Measurements from ENCODE around the gene ANP32B.

ANP32B gene

DNA sequence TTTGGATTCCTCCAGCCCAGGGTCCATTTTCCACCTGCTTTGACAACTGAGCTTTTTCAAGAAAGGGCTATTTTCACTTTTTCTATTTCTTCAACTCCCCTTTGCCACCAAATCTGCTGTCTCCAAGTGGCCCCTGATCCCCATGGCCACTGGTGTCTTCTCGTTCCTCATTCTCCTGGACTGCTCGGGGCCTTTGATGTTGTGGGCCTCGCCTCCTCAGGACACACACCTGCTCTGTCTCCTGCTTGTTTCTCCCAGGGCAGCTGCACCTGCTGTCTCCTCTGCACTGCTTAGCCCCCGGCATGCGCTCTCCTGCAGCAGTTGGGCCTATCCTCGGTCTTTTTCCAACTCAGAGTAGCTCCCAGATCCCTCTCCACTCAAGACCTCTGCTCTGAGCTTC, 57.1 kb downstream of the ANP32B start:
- H3K4me3 ChIP-seq (ENCODE audit: low read depth, low read length), result peak overlapping the region; percentile 35
- DNase-seq (ENCODE audit: low read depth), result no peak

DNA sequence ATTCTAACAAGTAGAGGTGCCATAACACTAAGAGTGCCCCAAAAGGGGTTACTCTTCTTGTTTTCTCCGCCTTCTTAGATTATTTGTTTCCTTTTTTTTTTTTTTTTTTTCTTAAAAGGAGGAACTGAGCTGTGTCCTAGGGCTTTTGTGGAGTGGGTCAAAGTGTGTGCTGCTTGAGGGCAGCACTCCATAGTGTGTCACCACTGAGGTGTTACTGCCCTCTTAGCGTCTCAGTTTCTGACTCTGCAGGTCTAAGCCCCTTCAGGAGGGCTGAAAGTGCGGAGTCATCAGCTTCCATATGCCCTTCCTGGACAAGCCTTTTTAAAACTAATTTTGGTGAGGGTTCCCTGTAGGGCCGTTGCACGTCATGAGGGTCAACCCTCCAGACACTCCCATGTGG, 60.8 kb downstream of the ANP32B start:
- H3K4me3 ChIP-seq (ENCODE audit: low read depth, low read length), result no peak overlapping the region
- TF ChIP-seq, protein P1, sequence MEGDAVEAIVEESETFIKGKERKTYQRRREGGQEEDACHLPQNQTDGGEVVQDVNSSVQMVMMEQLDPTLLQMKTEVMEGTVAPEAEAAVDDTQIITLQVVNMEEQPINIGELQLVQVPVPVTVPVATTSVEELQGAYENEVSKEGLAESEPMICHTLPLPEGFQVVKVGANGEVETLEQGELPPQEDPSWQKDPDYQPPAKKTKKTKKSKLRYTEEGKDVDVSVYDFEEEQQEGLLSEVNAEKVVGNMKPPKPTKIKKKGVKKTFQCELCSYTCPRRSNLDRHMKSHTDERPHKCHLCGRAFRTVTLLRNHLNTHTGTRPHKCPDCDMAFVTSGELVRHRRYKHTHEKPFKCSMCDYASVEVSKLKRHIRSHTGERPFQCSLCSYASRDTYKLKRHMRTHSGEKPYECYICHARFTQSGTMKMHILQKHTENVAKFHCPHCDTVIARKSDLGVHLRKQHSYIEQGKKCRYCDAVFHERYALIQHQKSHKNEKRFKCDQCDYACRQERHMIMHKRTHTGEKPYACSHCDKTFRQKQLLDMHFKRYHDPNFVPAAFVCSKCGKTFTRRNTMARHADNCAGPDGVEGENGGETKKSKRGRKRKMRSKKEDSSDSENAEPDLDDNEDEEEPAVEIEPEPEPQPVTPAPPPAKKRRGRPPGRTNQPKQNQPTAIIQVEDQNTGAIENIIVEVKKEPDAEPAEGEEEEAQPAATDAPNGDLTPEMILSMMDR (IDR thresholded peaks at IDR 0.05; ENCODE audit: insufficient read depth, low read depth, low read length, missing control alignments), result no peak
- no peak for DNase-seq (ENCODE audit: low read depth)

More for the DNA sequence above, 57.1 kb downstream of the ANP32B start:
- TF ChIP-seq, protein P1 (IDR thresholded peaks at IDR 0.05; ENCODE audit: insufficient read depth, low read depth, low read length, missing control alignments), result no peak

DNA sequence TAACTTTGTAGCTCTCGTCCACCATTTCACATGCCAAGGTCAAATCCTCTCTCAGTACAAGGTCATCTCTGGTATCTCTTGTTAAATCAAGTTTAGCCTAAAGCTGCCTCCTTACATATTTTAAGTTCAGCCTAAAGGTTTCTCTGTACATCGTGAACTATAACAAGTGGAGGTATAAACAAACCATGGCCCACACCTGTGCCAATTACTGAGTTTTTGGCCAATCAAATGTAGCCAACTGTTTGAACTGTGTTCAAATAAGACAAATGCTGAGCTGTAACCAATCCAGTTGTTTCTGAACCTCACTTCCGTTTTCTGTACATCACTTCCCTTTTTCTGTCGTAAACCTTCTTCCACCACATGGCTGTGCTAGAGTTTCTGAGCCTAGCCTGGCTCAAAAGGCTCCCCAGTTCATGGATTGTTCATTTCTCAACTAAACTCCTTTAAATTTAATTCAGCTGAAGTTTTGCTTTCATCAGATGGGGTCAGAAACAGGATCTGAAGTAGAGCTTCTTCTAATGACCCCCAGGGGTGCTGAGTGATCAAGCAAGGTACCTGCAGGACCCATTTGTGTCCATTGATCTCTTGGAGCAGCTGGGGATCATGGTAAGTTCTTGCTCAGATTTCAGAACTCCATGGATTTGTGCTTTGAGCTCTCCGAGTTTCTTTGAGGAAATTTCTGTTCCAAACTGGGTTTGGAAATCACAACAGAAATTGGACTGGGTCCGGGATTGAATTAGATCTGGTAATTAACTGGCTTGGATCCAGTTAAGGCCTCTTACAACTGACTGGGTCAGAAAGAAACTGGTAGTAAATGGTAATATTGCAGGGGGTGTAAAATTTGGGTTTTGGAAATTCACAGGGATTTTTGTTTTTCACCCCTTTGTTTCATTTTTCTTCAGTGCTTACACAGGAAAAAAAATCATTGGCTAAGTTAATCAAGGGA, 62.4 kb downstream of the ANP32B start:
- peak; percentile 91 for DNase-seq (ENCODE audit: low read depth)
- TF ChIP-seq, protein P1 (IDR thresholded peaks at IDR 0.05; ENCODE audit: insufficient read depth, low read depth, low read length, missing control alignments), result no peak
- H3K4me3 ChIP-seq (ENCODE audit: low read depth, low read length), result peak overlapping the region; percentile 91

DNA sequence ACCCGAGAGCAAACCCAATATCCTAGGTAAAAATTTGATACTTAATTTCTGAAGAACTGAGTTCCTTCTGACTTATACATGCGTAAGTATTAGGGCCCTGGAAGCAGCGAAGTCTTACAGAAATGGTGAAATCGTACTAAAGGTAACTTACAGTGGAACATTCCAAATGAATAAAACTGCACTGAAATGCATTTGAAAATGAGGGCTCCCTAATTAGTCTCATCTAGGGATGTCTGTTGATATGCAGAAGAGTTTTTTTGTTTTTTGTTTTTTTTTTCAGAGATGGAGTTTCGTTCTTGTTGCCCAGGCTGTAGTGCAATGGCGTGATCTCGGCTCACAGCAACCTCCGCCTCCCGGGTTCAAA, 63.0 kb downstream of the ANP32B start:
- TF ChIP-seq, protein P1 (IDR thresholded peaks at IDR 0.05; ENCODE audit: insufficient read depth, low read depth, low read length, missing control alignments), result no peak
- H3K4me3 ChIP-seq (ENCODE audit: low read depth, low read length), result peak overlapping the region; percentile 91
- no peak for DNase-seq (ENCODE audit: low read depth)

DNA sequence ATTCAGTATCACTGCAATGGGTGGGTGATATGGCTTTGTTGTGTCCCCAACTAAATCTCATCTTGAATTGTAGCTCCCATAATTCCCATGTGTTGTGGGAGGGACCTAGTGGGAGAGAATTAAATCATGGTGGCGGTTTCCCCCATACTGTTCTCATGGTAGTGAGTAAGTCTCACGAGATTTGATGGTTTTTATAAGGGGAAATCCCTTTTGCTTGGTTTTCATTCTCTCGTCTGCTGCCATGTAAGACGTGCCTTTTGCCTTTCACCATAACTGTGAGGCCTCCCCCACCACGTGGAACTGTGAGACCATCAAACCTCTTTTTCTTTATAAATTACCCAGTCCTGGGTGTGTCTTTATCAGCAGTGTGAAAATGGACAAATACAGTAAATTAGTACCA, 63.9 kb downstream of the ANP32B start:
- TF ChIP-seq, protein P1 (IDR thresholded peaks at IDR 0.05; ENCODE audit: insufficient read depth, low read depth, low read length, missing control alignments), result no peak
- H3K4me3 ChIP-seq (ENCODE audit: low read depth, low read length), result peak overlapping the region; percentile 91
- DNase-seq (ENCODE audit: low read depth), result peak; percentile 33

DNA sequence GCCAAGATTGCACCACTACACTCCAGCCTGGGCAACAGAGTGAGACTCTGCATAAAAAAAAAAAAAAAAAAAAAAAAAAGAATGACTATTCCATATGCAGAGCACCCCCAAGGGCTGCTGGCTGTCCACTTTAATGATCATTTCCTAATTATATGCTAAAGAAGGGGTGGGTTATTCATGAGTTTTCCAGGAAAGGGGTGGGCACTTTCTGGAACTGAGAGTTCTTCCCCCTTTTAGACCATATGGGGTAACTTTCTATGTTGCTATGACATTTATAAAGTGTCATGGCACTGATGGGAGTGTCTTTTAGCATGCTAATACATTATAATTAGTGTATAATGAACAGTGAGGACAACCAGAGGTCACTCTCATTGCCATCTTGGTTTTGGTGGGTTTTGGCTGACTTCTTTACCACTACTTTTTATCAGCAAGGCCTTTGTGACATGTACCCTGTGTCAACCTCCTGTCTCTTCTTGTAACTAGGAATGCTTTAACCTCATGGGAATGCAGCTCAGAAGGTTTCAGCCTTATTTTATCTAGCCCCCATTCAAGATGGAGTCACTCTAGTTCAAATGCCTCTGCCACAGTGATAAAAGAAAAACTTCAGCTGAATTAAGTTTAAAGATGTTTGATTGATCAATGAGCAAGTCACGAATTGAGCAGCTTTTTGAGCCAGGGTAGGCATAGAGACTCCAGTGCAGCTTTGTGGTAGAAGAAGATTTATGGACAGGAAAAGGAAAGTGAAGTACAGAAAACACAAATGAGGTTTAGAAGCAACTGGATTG, 66.3 kb downstream of the ANP32B start:
- TF ChIP-seq, protein P1 (IDR thresholded peaks at IDR 0.05; ENCODE audit: insufficient read depth, low read depth, low read length, missing control alignments), result no peak
- H3K4me3 ChIP-seq (ENCODE audit: low read depth, low read length), result no peak overlapping the region
- no peak for DNase-seq (ENCODE audit: low read depth)

Measured in GM12865 (cell line).